SK-N-SH (cell line): ENCODE measurements around the gene PLEKHA6. TPM values are rescaled to one million over a fixed set of nuclear protein-coding genes. Genes with fewer than 3 reads are reported as not detected.

Source experiments
- CTCF ChIA-PET: fragments of 300-600, 350-600 bp; formaldehyde crosslinking; extraction: SDS; loops from one replicate; lab custom pipeline; 2021; lab: Yijun Ruan, JAX
- POLR2A ChIA-PET: fragments of 350-600 bp; sonication (Branson Sonifier 250); formaldehyde crosslinking; extraction: SDS; loops from one replicate; lab custom pipeline; 2020; ENCODE audit warnings: antibody characterized with exemption, inconsistent platforms; lab: Yijun Ruan, JAX
- DNase-seq: peaks from one replicate; pipeline ENCODE4 v3.0.0; 2012
- H2AFZ ChIP-seq: fragments of 200-600 bp; sonication (generic); 2 replicates; pipeline ENCODE4 v1.8.1; 2016; ENCODE audit warnings: antibody characterized with exemption, mild to moderate bottlenecking, low read depth
- H3F3A ChIP-seq: fragments of 200-600 bp; sonication (generic); replicated peaks from 2 replicates; pipeline ENCODE3; 2016; ENCODE audit warnings: antibody characterized with exemption, mild to moderate bottlenecking; ENCODE audit not compliant: insufficient read depth
- H3K27ac ChIP-seq, 2 experiments: fragments of 200-500 bp in 1 of 2; fragments of 200-600 bp in 1 of 2; sonication (Bioruptor generic) in 1 of 2; sonication (generic), shearing (Covaris generic) in 1 of 2; 2 replicates each; pipeline versions ENCODE4 v1.5.1 to v1.6.1; 2014 to 2016; ENCODE audit warnings: low read depth in 2 of 2, inconsistent platforms in 1 of 2, low read length in 1 of 2, mild to moderate bottlenecking in 1 of 2, mixed read lengths in 1 of 2
- H3K27me3 ChIP-seq: fragments of 200-600 bp; sonication (generic), shearing (Covaris generic); 2 replicates; pipeline ENCODE4 v1.6.1; 2016; ENCODE audit warnings: mixed run types; ENCODE audit not compliant: insufficient read depth
- H3K36me3 ChIP-seq, 2 experiments: fragments of 200-500 bp in 1 of 2; fragments of 200-600 bp in 1 of 2; sonication (Bioruptor generic) in 1 of 2; sonication (generic) in 1 of 2; replicated peaks in 1 of 2; 2 replicates each; pipeline versions ENCODE3 to v1.5.1; 2014 to 2016; ENCODE audit warnings: low read length in 1 of 2, mild to moderate bottlenecking in 1 of 2; ENCODE audit not compliant: insufficient read depth in 2 of 2, control insufficient read depth in 1 of 2
- H3K4me1 ChIP-seq, 2 experiments: fragments of 200-500 bp in 1 of 2; fragments of 200-600 bp in 1 of 2; sonication (Bioruptor generic) in 1 of 2; sonication (generic), shearing (Covaris generic) in 1 of 2; 2 replicates each; pipeline versions ENCODE4 v1.5.1 to v1.6.1; 2014 to 2016; ENCODE audit warnings: low read depth in 1 of 2, low read length in 1 of 2, mixed run types in 1 of 2; ENCODE audit not compliant: insufficient read depth in 2 of 2, control insufficient read depth in 1 of 2
- H3K4me2 ChIP-seq: fragments of 200-600 bp; sonication (generic), shearing (Covaris generic); 2 replicates; pipeline ENCODE4 v1.6.1; 2017; ENCODE audit warnings: mixed run types
- H3K4me3 ChIP-seq, 2 experiments: fragments of 200-500 bp in 1 of 2; fragments of 200-600 bp in 1 of 2; sonication (Bioruptor generic) in 1 of 2; sonication (generic), shearing (Covaris generic) in 1 of 2; 2 replicates each; pipeline versions ENCODE4 v1.5.1 to v1.8.1; 2014 to 2016; ENCODE audit warnings: low read depth in 2 of 2, inconsistent platforms in 1 of 2, low read length in 1 of 2, mild to moderate bottlenecking in 1 of 2, mixed read lengths in 1 of 2, moderate library complexity in 1 of 2
- H3K79me2 ChIP-seq: fragments of 200-600 bp; sonication (generic); 2 replicates; pipeline ENCODE4 v1.8.1; 2017; ENCODE audit warnings: mild to moderate bottlenecking; ENCODE audit not compliant: insufficient read depth
- H3K9ac ChIP-seq: fragments of 200-600 bp; sonication (generic); 2 replicates; pipeline ENCODE4 v1.6.1; 2017; ENCODE audit warnings: mixed run types
- H3K9me2 ChIP-seq: fragments of 200-600 bp; sonication (generic); 2 replicates; pipeline ENCODE4 v1.6.1; 2017; ENCODE audit warnings: mixed run types
- H3K9me3 ChIP-seq: fragments of 200-600 bp; sonication (generic); 2 replicates; pipeline ENCODE4 v1.6.1; 2017; ENCODE audit warnings: mixed run types, mild to moderate bottlenecking, moderate library complexity
- H4K20me1 ChIP-seq: fragments of 200-600 bp; sonication (generic); 2 replicates; pipeline ENCODE4 v1.6.1; 2017; ENCODE audit warnings: mild to moderate bottlenecking, mixed run types; ENCODE audit not compliant: insufficient read depth
- CTCF ChIP-seq: fragments of 200-600 bp; sonication (generic); IDR thresholded peaks from 2 replicates; pipeline ENCODE4 v1.6.1; 2017; ENCODE audit warnings: antibody characterized with exemption, mild to moderate bottlenecking, moderate library complexity
- EZH2phosphoT487 ChIP-seq: fragments of 200-600 bp; sonication (generic); IDR thresholded peaks from 2 replicates; pipeline ENCODE4 v1.6.1; 2017; ENCODE audit warnings: low read depth, mixed run types, mild to moderate bottlenecking, antibody characterized with exemption, moderate library complexity, borderline replicate concordance
- FOSL2 ChIP-seq: IDR thresholded peaks from 2 replicates; pipeline ENCODE4 v1.4.0; 2012; ENCODE audit warnings: low read depth, mild to moderate bottlenecking, moderate library complexity, borderline replicate concordance
- GABPA ChIP-seq: IDR thresholded peaks from 2 replicates; pipeline ENCODE4 v1.4.0; 2012; ENCODE audit warnings: low read depth, mild to moderate bottlenecking
- JUND ChIP-seq: IDR thresholded peaks from 2 replicates; pipeline ENCODE4 v1.4.0; 2012
- MAX ChIP-seq: IDR thresholded peaks from 2 replicates; pipeline ENCODE4 v1.4.0; 2012; ENCODE audit warnings: low read depth
- MXI1 ChIP-seq: IDR thresholded peaks from 2 replicates; pipeline ENCODE4 v1.6.1; 2012; ENCODE audit warnings: mild to moderate bottlenecking, low read depth, low read length, improper control_type of control experiment
- PBX3 ChIP-seq: IDR thresholded peaks from 2 replicates; pipeline ENCODE4; 2012
- RAD21 ChIP-seq: IDR thresholded peaks from 2 replicates; pipeline ENCODE4 v1.6.1; 2012; ENCODE audit warnings: mild to moderate bottlenecking, low read length
- RFX5 ChIP-seq: IDR thresholded peaks from 2 replicates; pipeline ENCODE4 v1.6.1; 2012; ENCODE audit warnings: mild to moderate bottlenecking, improper control_type of control experiment, low read length
- RXRA ChIP-seq: IDR thresholded peaks from 2 replicates; pipeline ENCODE4 v1.4.0; 2012; ENCODE audit warnings: low read depth, mild to moderate bottlenecking, borderline replicate concordance
- SIN3A ChIP-seq: IDR thresholded peaks from 2 replicates; pipeline ENCODE4 v1.6.1; 2012; ENCODE audit warnings: low read depth, mild to moderate bottlenecking, low read length, moderate library complexity, borderline replicate concordance
- TAF1 ChIP-seq: IDR thresholded peaks from 2 replicates; pipeline ENCODE4 v1.6.1; 2012; ENCODE audit warnings: low read depth, mild to moderate bottlenecking, low read length, moderate library complexity, borderline replicate concordance
- TEAD4 ChIP-seq: IDR thresholded peaks from 2 replicates; pipeline ENCODE4 v1.4.0; 2012; ENCODE audit warnings: mild to moderate bottlenecking, borderline replicate concordance; ENCODE audit not compliant: insufficient read depth
- USF1 ChIP-seq: IDR thresholded peaks from 2 replicates; pipeline ENCODE4 v1.4.0; 2012; ENCODE audit warnings: low read depth, borderline replicate concordance
- USF2 ChIP-seq: fragments of 150-350 bp; IDR thresholded peaks from 2 replicates; pipeline ENCODE4 v1.6.1; 2017; ENCODE audit warnings: antibody characterized with exemption, low read length, low read depth, borderline replicate concordance
- YY1 ChIP-seq: IDR thresholded peaks from 2 replicates; pipeline ENCODE4 v1.4.0; 2012; ENCODE audit warnings: low read depth, mild to moderate bottlenecking
- ZBTB33 ChIP-seq: IDR thresholded peaks from 2 replicates; pipeline ENCODE4 v1.4.0; 2012; ENCODE audit warnings: low read depth, borderline replicate concordance
- WGBS: methylation state at CpG from one replicate; pipeline ENCODE4 v1.1.6; 2017; ENCODE audit warnings: low lambda C conversion rate; 5-methylcytosine and 5-hydroxymethylcytosine counted together
- polyA plus RNA-seq, 3 experiments: library from polyadenylated mRNA; depleted of rRNA; stranded (reverse); fragments of >200 nt; gene quantifications; 2 replicates each; pipeline ENCODE4 v1.2.3, GENCODE V29; 2012

Gene PLEKHA6
- polyA plus RNA-seq, 1 of the 3 experiments (the other 2 are of a cell fraction) = 1.2 TPM

- no peak for DNase-seq
- H3K9ac ChIP-seq = no peak overlapping the region
- no peaks in the 10 kb centered on the region for H3K9me3 ChIP-seq
- no peaks in the 10 kb centered on the region for H3K27me3 ChIP-seq
- WGBS = 89% methylated on average over 16 of the region's 16 CpGs
- H3K4me3 ChIP-seq = no peak overlapping the region
- no peaks in the 10 kb centered on the region for H3F3A ChIP-seq
- TF ChIP-seq RAD21 (no peak), MXI1 (no peak), ZBTB33 (no peak), TAF1 (no peak), RXRA (no peak), EZH2phosphoT487 (no peak), SIN3A (no peak), RFX5 (no peak), JUND (no peak), PBX3 (no peak), USF1 (no peak), TEAD4 (no peak), MAX (no peak), GABPA (no peak), CTCF (no peak), USF2 (no peak), YY1 (no peak), FOSL2 (no peak)
- TF ChIP-seq, all 33 proteins: peak for 0
- no peak overlapping the region for H3K27ac ChIP-seq
- CTCF ChIA-PET = interaction anchor here (0.8 to 4.5 kb wide), 4 partner anchors 12 to 138 kb away, joined by 4 to 19 read pairs (median 6); partner anchors contain the start of gene GOLT1A
- H2AFZ ChIP-seq = no peak overlapping the region
- no peak overlapping the region for H3K4me2 ChIP-seq
- peaks cover 0 to 13% of the 10 kb centered on the region in 2 experiments; a peak in 2 of 4 replicates for H3K4me1 ChIP-seq
- no peaks in the 10 kb centered on the region for H4K20me1 ChIP-seq
- H3K79me2 ChIP-seq = no peaks in the 10 kb centered on the region
- H3K9me2 ChIP-seq = no peaks in the 10 kb centered on the region
- H3K36me3 ChIP-seq = peaks cover 0 to 14% of the 10 kb centered on the region in 2 experiments
- POLR2A ChIA-PET = no interaction called here
Measured at GRCh38 chr1:204225841-204226735, 133.6 kb downstream of the PLEKHA6 start.
